ENCODE data around the gene SLC2A14.
"Not testable (repeated sequence)": the region's sequence is repeated elsewhere in the genome, so short reads cannot be mapped to it uniquely, and the experiment has no call there.

Gene SLC2A14

GRCh38 chr12:7872566-7873319, at the start of gene SLC2A14:
TSS of gene SLC2A14 (minus strand) at chr12:7872915. CDS start at chr12:7869880, 3,035 bp downstream.
- Histone ChIP-seq H3K9ac (ENCODE audit: low read length) (no peak within 1 kb of the TSS), H3K79me2 (ENCODE audit: insufficient read depth, low read length) (no peaks in the 10 kb centered on the region), H3K36me3 (ENCODE audit: insufficient read depth, low read length) (no peaks in the 10 kb centered on the region), H3K4me1 (ENCODE audit: insufficient read depth, low read length, severe bottlenecking) (no peaks in the 10 kb centered on the region), H3K27me3 (ENCODE audit: insufficient read depth, low read length) (no peaks in the 10 kb centered on the region), H3F3A (ENCODE audit: insufficient read depth, low read length) (no peaks in the 10 kb centered on the region), H3K27ac (ENCODE audit: low read depth, low read length, poor library complexity, severe bottlenecking) (no peak within 1 kb of the TSS), H3K4me2 (ENCODE audit: low read length) (no peak within 1 kb of the TSS), H3K4me3 (ENCODE audit: low read depth, low read length, poor library complexity, severe bottlenecking) (no peak within 1 kb of the TSS), H3K9me3 (ENCODE audit: low read length) (no peaks in the 10 kb centered on the region), H3K9me2 (ENCODE audit: low read depth, low read length) (no peaks in the 10 kb centered on the region), H4K20me1 (ENCODE audit: insufficient read depth, low read length) (no peaks in the 10 kb centered on the region), H2AFZ (ENCODE audit: low read length) (no peak within 1 kb of the TSS)
- TF ChIP-seq EZH2 (IDR thresholded peaks at IDR 0.05; ENCODE audit: borderline replicate concordance, low read length), result no peak
- no peak for TF ChIP-seq CTCF (IDR thresholded peaks at IDR 0.05; ENCODE audit: low read length)

GRCh38 chr12:7921181-7921580, 48.5 kb upstream of the SLC2A14 start:
- not testable (repeated sequence) for H3F3A ChIP-seq (ENCODE audit: insufficient read depth, low read length); H3K4me3 ChIP-seq (ENCODE audit: low read depth, low read length, poor library complexity, severe bottlenecking); H3K27ac ChIP-seq (ENCODE audit: low read depth, low read length, poor library complexity, severe bottlenecking); H3K36me3 ChIP-seq (ENCODE audit: insufficient read depth, low read length); H4K20me1 ChIP-seq (ENCODE audit: insufficient read depth, low read length); H3K9ac ChIP-seq (ENCODE audit: low read length); H3K4me1 ChIP-seq (ENCODE audit: insufficient read depth, low read length, severe bottlenecking); H3K4me2 ChIP-seq (ENCODE audit: low read length); H3K9me3 ChIP-seq (ENCODE audit: low read length); H3K9me2 ChIP-seq (ENCODE audit: low read depth, low read length); H2AFZ ChIP-seq (ENCODE audit: low read length); H3K27me3 ChIP-seq (ENCODE audit: insufficient read depth, low read length); H3K79me2 ChIP-seq (ENCODE audit: insufficient read depth, low read length)

GRCh38 chr12:7918268-7918590, 45.5 kb upstream of the SLC2A14 start:
- H4K20me1 ChIP-seq (ENCODE audit: insufficient read depth, low read length); H3K36me3 ChIP-seq (ENCODE audit: insufficient read depth, low read length): not testable (repeated sequence)

GRCh38 chr12:7917392-7918267, 44.9 kb upstream of the SLC2A14 start:
- H3K27ac ChIP-seq (ENCODE audit: low read depth, low read length, poor library complexity, severe bottlenecking), result no peak overlapping the region
- TF ChIP-seq CTCF (IDR thresholded peaks at IDR 0.05; ENCODE audit: low read length) (no peak), EZH2 (IDR thresholded peaks at IDR 0.05; ENCODE audit: borderline replicate concordance, low read length) (no peak)
- no peaks in the 10 kb centered on the region for H3K79me2 ChIP-seq (ENCODE audit: insufficient read depth, low read length)

More at GRCh38 chr12:7918268-7918590, 45.5 kb upstream of the SLC2A14 start:
- not testable (repeated sequence) for H3K9me3 ChIP-seq (ENCODE audit: low read length); H3K4me3 ChIP-seq (ENCODE audit: low read depth, low read length, poor library complexity, severe bottlenecking); H2AFZ ChIP-seq (ENCODE audit: low read length); H3K27me3 ChIP-seq (ENCODE audit: insufficient read depth, low read length); H3K27ac ChIP-seq (ENCODE audit: low read depth, low read length, poor library complexity, severe bottlenecking); H3K79me2 ChIP-seq (ENCODE audit: insufficient read depth, low read length); H3K4me1 ChIP-seq (ENCODE audit: insufficient read depth, low read length, severe bottlenecking); H3F3A ChIP-seq (ENCODE audit: insufficient read depth, low read length); H3K9ac ChIP-seq (ENCODE audit: low read length); H3K4me2 ChIP-seq (ENCODE audit: low read length); H3K9me2 ChIP-seq (ENCODE audit: low read depth, low read length)

More at GRCh38 chr12:7917392-7918267, 44.9 kb upstream of the SLC2A14 start:
- Histone ChIP-seq H2AFZ (ENCODE audit: low read length) (no peak overlapping the region), H3K4me1 (ENCODE audit: insufficient read depth, low read length, severe bottlenecking) (no peaks in the 10 kb centered on the region), H3K9me2 (ENCODE audit: low read depth, low read length) (no peaks in the 10 kb centered on the region), H3K36me3 (ENCODE audit: insufficient read depth, low read length) (no peaks in the 10 kb centered on the region), H3K27me3 (ENCODE audit: insufficient read depth, low read length) (no peaks in the 10 kb centered on the region), H3K4me3 (ENCODE audit: low read depth, low read length, poor library complexity, severe bottlenecking) (no peak overlapping the region), H3K9ac (ENCODE audit: low read length) (no peak overlapping the region), H3F3A (ENCODE audit: insufficient read depth, low read length) (no peaks in the 10 kb centered on the region), H3K4me2 (ENCODE audit: low read length) (no peak overlapping the region), H3K9me3 (ENCODE audit: low read length) (no peaks in the 10 kb centered on the region), H4K20me1 (ENCODE audit: insufficient read depth, low read length) (no peaks in the 10 kb centered on the region)

All from OCI-LY1 (cell line).